WTC11 (cell line): ENCODE data around the gene DAD1. TPM values are rescaled to one million over a fixed set of nuclear protein-coding genes. Genes with fewer than 3 reads are reported as not detected.
A peak's percentile ranks its signal among the peaks of the same experiment; 100 is the strongest.

Experiments used
- ATAC-seq: fragments of 200-7000 bp; cut with Tn5 transposase; 2 replicates; pipeline ENCODE4 v1.10.0; 2021; ENCODE audit warnings: mild to moderate bottlenecking, moderate library complexity
- CTCF ChIA-PET: fragments of 300-600 bp; sonication (Branson Sonifier 250); formaldehyde crosslinking; loops from one replicate; lab custom pipeline; 2021; ENCODE audit warnings: antibody characterized with exemption; lab: Charles Lee
- POLR2A ChIA-PET: fragments of 350-600 bp; sonication (Branson Sonifier 250); formaldehyde crosslinking; loops from one replicate; lab custom pipeline; 2021; ENCODE audit warnings: antibody characterized with exemption; lab: Charles Lee
- DNase-seq: peaks from one replicate; pipeline ENCODE4 v3.0.0; 2021; ENCODE audit warnings: low spot score
- H3K27ac Mint-ChIP-seq: 2 replicates; pipeline ENCODE4 v1.8.0; 2021; ENCODE audit warnings: mixed read lengths
- H3K27me3 Mint-ChIP-seq: 2 replicates; pipeline ENCODE4 v1.8.0; 2021; ENCODE audit warnings: low read depth, mild to moderate bottlenecking, moderate library complexity, mixed read lengths
- H3K36me3 Mint-ChIP-seq: 2 replicates; pipeline ENCODE4 v1.8.0; 2021; ENCODE audit warnings: mixed read lengths
- H3K4me1 Mint-ChIP-seq: 2 replicates; pipeline ENCODE4 v1.8.0; 2022; ENCODE audit warnings: mixed read lengths
- H3K4me3 Mint-ChIP-seq: 2 replicates; pipeline ENCODE4 v1.8.0; 2021; ENCODE audit warnings: mild to moderate bottlenecking, moderate library complexity, mixed read lengths
- H3K9me3 Mint-ChIP-seq: 2 replicates; pipeline ENCODE4 v1.8.0; 2021; ENCODE audit warnings: mixed read lengths
- AFF4 ChIP-seq: sonication (generic); formaldehyde crosslinking; IDR thresholded peaks from 2 replicates; pipeline ENCODE4 v1.8.1; 2023; ENCODE audit warnings: mild to moderate bottlenecking, missing genetic modification reagents, borderline replicate concordance
- ARID4B ChIP-seq: sonication (generic); formaldehyde crosslinking; IDR thresholded peaks from 2 replicates; pipeline ENCODE4 v1.8.0; 2023; ENCODE audit warnings: missing genetic modification reagents, mild to moderate bottlenecking, borderline replicate concordance
- CREM ChIP-seq: sonication (generic); formaldehyde crosslinking; IDR thresholded peaks from 2 replicates; pipeline ENCODE4 v1.8.1; 2022; ENCODE audit warnings: mild to moderate bottlenecking, missing genetic modification reagents, moderate library complexity
- E2F5 ChIP-seq: sonication (generic); formaldehyde crosslinking; IDR thresholded peaks from 2 replicates; pipeline ENCODE4 v1.8.1; 2022; ENCODE audit warnings: mild to moderate bottlenecking, moderate library complexity, missing genetic modification reagents
- ERG ChIP-seq: fragments of 250-450 bp; sonication (Bioruptor Pico); IDR thresholded peaks from 2 replicates; pipeline ENCODE4 v1.8.0; 2021; ENCODE audit warnings: mild to moderate bottlenecking
- ETV6 ChIP-seq: sonication (generic); formaldehyde crosslinking; IDR thresholded peaks from 2 replicates; pipeline ENCODE4 v1.8.1; 2022; ENCODE audit warnings: mild to moderate bottlenecking, missing genetic modification reagents
- FOXK1 ChIP-seq: sonication (generic); formaldehyde crosslinking; IDR thresholded peaks from 2 replicates; pipeline ENCODE4 v1.8.0; 2022; ENCODE audit warnings: mild to moderate bottlenecking, moderate library complexity, missing genetic modification reagents
- FOXP4 ChIP-seq: sonication (generic); formaldehyde crosslinking; IDR thresholded peaks from 2 replicates; pipeline ENCODE4 v1.8.0; 2022; ENCODE audit warnings: mild to moderate bottlenecking, missing genetic modification reagents
- GABPB1 ChIP-seq: sonication (generic); formaldehyde crosslinking; IDR thresholded peaks from 2 replicates; pipeline ENCODE4 v1.8.1; 2023; ENCODE audit warnings: mild to moderate bottlenecking, missing genetic modification reagents
- KAT7 ChIP-seq: sonication (generic); formaldehyde crosslinking; IDR thresholded peaks from 2 replicates; pipeline ENCODE4 v1.8.1; 2023; ENCODE audit warnings: missing genetic modification reagents, mild to moderate bottlenecking, borderline replicate concordance
- NR3C1 ChIP-seq: sonication (generic); formaldehyde crosslinking; conservative IDR thresholded peaks from 2 replicates; pipeline ENCODE4 v1.8.1; 2023; ENCODE audit warnings: low read depth, mild to moderate bottlenecking, missing genetic modification reagents
- OVOL2 ChIP-seq: fragments of 250-450 bp; sonication (Bioruptor Pico); IDR thresholded peaks from 2 replicates; pipeline ENCODE4 v1.9.0; 2021; ENCODE audit warnings: mild to moderate bottlenecking, borderline replicate concordance
- ZNF423 ChIP-seq: fragments of 250-450 bp; sonication (Bioruptor Pico); IDR thresholded peaks from 2 replicates; pipeline ENCODE4 v2.1.2; 2022; ENCODE audit warnings: mild to moderate bottlenecking, moderate library complexity
- ZNF671 ChIP-seq: fragments of 250-450 bp; sonication (Bioruptor Pico); IDR thresholded peaks from 2 replicates; pipeline ENCODE4 v1.8.0; 2021; ENCODE audit warnings: mild to moderate bottlenecking
- total RNA-seq: library from RNA; stranded (reverse); gene quantifications from 3 replicates; pipeline ENCODE4 v1.2.3, GENCODE V29; 2021
- TF ChIP-seq, protein P1 (sequence below): fragments of 200-600 bp; IDR thresholded peaks from 2 replicates; pipeline ENCODE4 v1.8.0; 2022; ENCODE audit warnings: antibody characterized with exemption
- TF ChIP-seq, protein P2 (sequence below): sonication (generic); formaldehyde crosslinking; conservative IDR thresholded peaks from 2 replicates; pipeline ENCODE4 v1.8.1; 2022; ENCODE audit warnings: mild to moderate bottlenecking, missing genetic modification reagents

The DAD1 gene
- total RNA-seq, 1 experiment from 2014 or later: 125 TPM

GRCh38 chr14:22545842-22546721 is 42.9 kb downstream of the DAD1 start:
- ChIA-PET POLR2A (no interaction called here), CTCF (interaction anchor here (1.0 to 2.1 kb wide), 7 partner anchors 7 to 226 kb away, joined by 3 to 17 read pairs (median 6); no protein-coding TSS in a partner anchor)
- TF ChIP-seq, protein P1, sequence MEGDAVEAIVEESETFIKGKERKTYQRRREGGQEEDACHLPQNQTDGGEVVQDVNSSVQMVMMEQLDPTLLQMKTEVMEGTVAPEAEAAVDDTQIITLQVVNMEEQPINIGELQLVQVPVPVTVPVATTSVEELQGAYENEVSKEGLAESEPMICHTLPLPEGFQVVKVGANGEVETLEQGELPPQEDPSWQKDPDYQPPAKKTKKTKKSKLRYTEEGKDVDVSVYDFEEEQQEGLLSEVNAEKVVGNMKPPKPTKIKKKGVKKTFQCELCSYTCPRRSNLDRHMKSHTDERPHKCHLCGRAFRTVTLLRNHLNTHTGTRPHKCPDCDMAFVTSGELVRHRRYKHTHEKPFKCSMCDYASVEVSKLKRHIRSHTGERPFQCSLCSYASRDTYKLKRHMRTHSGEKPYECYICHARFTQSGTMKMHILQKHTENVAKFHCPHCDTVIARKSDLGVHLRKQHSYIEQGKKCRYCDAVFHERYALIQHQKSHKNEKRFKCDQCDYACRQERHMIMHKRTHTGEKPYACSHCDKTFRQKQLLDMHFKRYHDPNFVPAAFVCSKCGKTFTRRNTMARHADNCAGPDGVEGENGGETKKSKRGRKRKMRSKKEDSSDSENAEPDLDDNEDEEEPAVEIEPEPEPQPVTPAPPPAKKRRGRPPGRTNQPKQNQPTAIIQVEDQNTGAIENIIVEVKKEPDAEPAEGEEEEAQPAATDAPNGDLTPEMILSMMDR: no peak
- TF ChIP-seq ETV6 (CRISPR knock-in tag) (peak; percentile 55), ZNF423 (0 out of 2 replicates have a peak, but pooled peaks have one; percentile 16)
- H3K4me3 Mint-ChIP-seq: no peak overlapping the region
- ATAC-seq (peak; percentile 72), DNase-seq (no peak)
- no peaks in the 10 kb centered on the region for H3K27me3 Mint-ChIP-seq
- no peaks in the 10 kb centered on the region for H3K36me3 Mint-ChIP-seq
- H3K9me3 Mint-ChIP-seq: no peaks in the 10 kb centered on the region
- peaks cover 42% of the 10 kb centered on the region for H3K4me1 Mint-ChIP-seq
- H3K27ac Mint-ChIP-seq: 0 out of 2 replicates have a peak overlapping the region, but pooled peaks have one; percentile 54

- POLR2A ChIA-PET: no interaction called here
- H3K9me3 Mint-ChIP-seq: no peaks in the 10 kb centered on the region
- CTCF ChIA-PET: interaction anchor here (1.1 to 2.1 kb wide), 2 partner anchors 12 to 15 kb away, joined by 4 to 10 read pairs; no protein-coding TSS in a partner anchor
- H3K36me3 Mint-ChIP-seq: no peaks in the 10 kb centered on the region
- peaks cover 31% of the 10 kb centered on the region for H3K4me1 Mint-ChIP-seq
- H3K4me3 Mint-ChIP-seq: no peak overlapping the region
- DNase-seq: no peak
- no peak overlapping the region for H3K27ac Mint-ChIP-seq
- H3K27me3 Mint-ChIP-seq: no peaks in the 10 kb centered on the region
- ATAC-seq: no peak
- TF ChIP-seq KAT7: no peak
- no peak for TF ChIP-seq ARID4B (CRISPR knock-in tag)
- TF ChIP-seq NR3C1 (CRISPR knock-in tag): no peak
- no peak for TF ChIP-seq FOXP4 (CRISPR knock-in tag)
- no peak for TF ChIP-seq AFF4 (CRISPR knock-in tag)
- no peak for TF ChIP-seq ZNF671 (CRISPR knock-in tag)
- no peak for TF ChIP-seq GABPB1
- TF ChIP-seq, protein P2, sequence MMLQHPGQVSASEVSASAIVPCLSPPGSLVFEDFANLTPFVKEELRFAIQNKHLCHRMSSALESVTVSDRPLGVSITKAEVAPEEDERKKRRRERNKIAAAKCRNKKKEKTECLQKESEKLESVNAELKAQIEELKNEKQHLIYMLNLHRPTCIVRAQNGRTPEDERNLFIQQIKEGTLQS (CRISPR knock-in tag): no peak
- no peak for TF ChIP-seq E2F5
- no peak for TF ChIP-seq OVOL2 (CRISPR knock-in tag)
- no peak for TF ChIP-seq ERG
- TF ChIP-seq CREM (CRISPR knock-in tag): no peak
- no peak for TF ChIP-seq ZNF423
- no peak for TF ChIP-seq FOXK1
Observed at GRCh38 chr14:22544881-22545420, 44.1 kb downstream of the DAD1 start.
